ENCODE results near the gene MYL5.
A peak's percentile ranks its signal among the peaks of the same experiment; 100 is the strongest.

MYL5 gene

GRCh38 chr4:699816-700580 lies 25.7 kb downstream of the MYL5 start:
- Histone ChIP-seq H3F3A (ENCODE audit: insufficient read depth, low read length) (no peaks in the 10 kb centered on the region), H3K36me3 (ENCODE audit: insufficient read depth, low read length) (no peaks in the 10 kb centered on the region; the same call in 1 of the 2 replicates), H4K20me1 (ENCODE audit: insufficient read depth, low read length) (no peaks in the 10 kb centered on the region), H3K4me2 (ENCODE audit: low read length) (peak overlapping the region; percentile 51; the same call in 1 of the 2 replicates), H3K9me3 (ENCODE audit: low read length) (no peaks in the 10 kb centered on the region), H2AFZ (ENCODE audit: low read length) (no peak overlapping the region), H3K4me3 (ENCODE audit: low read depth, low read length, poor library complexity, severe bottlenecking) (no peak overlapping the region), H3K27ac (ENCODE audit: low read depth, low read length, poor library complexity, severe bottlenecking) (peak overlapping the region; percentile 73), H3K4me1 (ENCODE audit: insufficient read depth, low read length, severe bottlenecking) (peaks cover 19% of the 10 kb centered on the region), H3K27me3 (ENCODE audit: insufficient read depth, low read length) (no peaks in the 10 kb centered on the region), H3K9ac (ENCODE audit: low read length) (peak overlapping the region; percentile 26; the same call in 1 of the 2 replicates), H3K79me2 (ENCODE audit: insufficient read depth, low read length) (no peaks in the 10 kb centered on the region), H3K9me2 (ENCODE audit: low read depth, low read length) (no peaks in the 10 kb centered on the region)
- TF ChIP-seq EZH2 (IDR thresholded peaks at IDR 0.05; ENCODE audit: borderline replicate concordance, low read length) (no peak), CTCF (IDR thresholded peaks at IDR 0.05; ENCODE audit: low read length) (no peak)

- H3K4me2 ChIP-seq (ENCODE audit: low read length), result no peak overlapping the region
- H4K20me1 ChIP-seq (ENCODE audit: insufficient read depth, low read length), result no peaks in the 10 kb centered on the region
- H3F3A ChIP-seq (ENCODE audit: insufficient read depth, low read length), result no peaks in the 10 kb centered on the region
- no peaks in the 10 kb centered on the region; the same call in 1 of the 2 replicates for H3K36me3 ChIP-seq (ENCODE audit: insufficient read depth, low read length)
- H3K79me2 ChIP-seq (ENCODE audit: insufficient read depth, low read length), result no peaks in the 10 kb centered on the region
- no peak overlapping the region for H3K4me3 ChIP-seq (ENCODE audit: low read depth, low read length, poor library complexity, severe bottlenecking)
- H3K27ac ChIP-seq (ENCODE audit: low read depth, low read length, poor library complexity, severe bottlenecking), result no peak overlapping the region
- H3K27me3 ChIP-seq (ENCODE audit: insufficient read depth, low read length), result no peaks in the 10 kb centered on the region
- TF ChIP-seq CTCF (IDR thresholded peaks at IDR 0.05; ENCODE audit: low read length), result no peak
- no peak for TF ChIP-seq EZH2 (IDR thresholded peaks at IDR 0.05; ENCODE audit: borderline replicate concordance, low read length)
- H3K9me2 ChIP-seq (ENCODE audit: low read depth, low read length), result no peaks in the 10 kb centered on the region
- no peak overlapping the region for H2AFZ ChIP-seq (ENCODE audit: low read length)
- H3K9me3 ChIP-seq (ENCODE audit: low read length), result no peaks in the 10 kb centered on the region
- peaks cover 19% of the 10 kb centered on the region for H3K4me1 ChIP-seq (ENCODE audit: insufficient read depth, low read length, severe bottlenecking)
- no peak overlapping the region for H3K9ac ChIP-seq (ENCODE audit: low read length)
Observed at GRCh38 chr4:700587-701264, 26.4 kb downstream of the MYL5 start.

GRCh38 chr4:702618-703048 lies 28.3 kb downstream of the MYL5 start:
- no peaks in the 10 kb centered on the region for H3K27me3 ChIP-seq (ENCODE audit: insufficient read depth, low read length)
- H3K79me2 ChIP-seq (ENCODE audit: insufficient read depth, low read length), result 0 out of 2 replicates have a peak, but pooled peaks cover 3% of the 10 kb centered on the region
- no peaks in the 10 kb centered on the region for H3K9me2 ChIP-seq (ENCODE audit: low read depth, low read length)
- H2AFZ ChIP-seq (ENCODE audit: low read length), result no peak overlapping the region
- H3F3A ChIP-seq (ENCODE audit: insufficient read depth, low read length), result no peaks in the 10 kb centered on the region
- no peak overlapping the region for H3K4me3 ChIP-seq (ENCODE audit: low read depth, low read length, poor library complexity, severe bottlenecking)
- H3K9me3 ChIP-seq (ENCODE audit: low read length), result no peaks in the 10 kb centered on the region
- no peak overlapping the region for H3K9ac ChIP-seq (ENCODE audit: low read length)
- peaks cover 28% of the 10 kb centered on the region for H3K4me1 ChIP-seq (ENCODE audit: insufficient read depth, low read length, severe bottlenecking)
- H3K4me2 ChIP-seq (ENCODE audit: low read length), result no peak overlapping the region
- TF ChIP-seq EZH2 (IDR thresholded peaks at IDR 0.05; ENCODE audit: borderline replicate concordance, low read length) (no peak), CTCF (IDR thresholded peaks at IDR 0.05; ENCODE audit: low read length) (no peak)
- no peaks in the 10 kb centered on the region; the same call in 1 of the 2 replicates for H3K36me3 ChIP-seq (ENCODE audit: insufficient read depth, low read length)
- no peaks in the 10 kb centered on the region for H4K20me1 ChIP-seq (ENCODE audit: insufficient read depth, low read length)
- H3K27ac ChIP-seq (ENCODE audit: low read depth, low read length, poor library complexity, severe bottlenecking), result no peak overlapping the region
